H9 (cell line): ENCODE data around the gene SPINK13. TPM values are rescaled to one million over a fixed set of nuclear protein-coding genes. Genes with fewer than 3 reads are reported as not detected.

Source experiments
- DNase-seq: peaks from one replicate; pipeline ENCODE4 v3.0.0-alpha.2; 2017
- H2AFZ ChIP-seq: one replicate; pipeline ENCODE4 v1.6.1; 2013; ENCODE audit warnings: mild to moderate bottlenecking, low read length, control low read depth, moderate library complexity
- H2AK5ac ChIP-seq: 2 replicates; pipeline ENCODE4 v1.6.1; 2013; ENCODE audit warnings: low read length, control low read depth, mixed read lengths; ENCODE audit not compliant: insufficient read length
- H2BK120ac ChIP-seq: one replicate; pipeline ENCODE4 v1.6.1; 2013; ENCODE audit warnings: low read depth, mild to moderate bottlenecking, low read length, control low read depth, inconsistent platforms; ENCODE audit not compliant: poor library complexity, severe bottlenecking
- H2BK12ac ChIP-seq: 2 replicates; pipeline ENCODE4 v1.6.1; 2013; ENCODE audit warnings: low read length, control low read depth, mixed read lengths, low read depth; ENCODE audit not compliant: insufficient read length
- H2BK15ac ChIP-seq: 2 replicates; pipeline ENCODE4 v1.6.1; 2013; ENCODE audit warnings: low read depth, low read length, control low read depth
- H2BK20ac ChIP-seq: one replicate; pipeline ENCODE4 v1.6.1; 2013; ENCODE audit warnings: low read depth, mild to moderate bottlenecking, low read length, control low read depth, inconsistent platforms; ENCODE audit not compliant: poor library complexity, severe bottlenecking
- H2BK5ac ChIP-seq: 2 replicates; pipeline ENCODE4 v1.6.1; 2013; ENCODE audit warnings: low read length, control low read depth, mixed read lengths; ENCODE audit not compliant: insufficient read length
- H3K14ac ChIP-seq: 2 replicates; pipeline ENCODE4 v1.6.1; 2013; ENCODE audit warnings: low read length, control low read depth; ENCODE audit not compliant: insufficient read depth
- H3K18ac ChIP-seq: 2 replicates; pipeline ENCODE4 v1.6.1; 2013; ENCODE audit warnings: low read depth, mild to moderate bottlenecking, mixed read lengths, low read length, control low read depth; ENCODE audit not compliant: insufficient read length
- H3K23ac ChIP-seq: 2 replicates; pipeline ENCODE4 v1.6.1; 2013; ENCODE audit warnings: low read length, control low read depth, mixed read lengths, low read depth; ENCODE audit not compliant: insufficient read length
- H3K23me2 ChIP-seq: 2 replicates; pipeline ENCODE4 v1.6.1; 2013; ENCODE audit warnings: low read depth, mild to moderate bottlenecking, mixed read lengths, low read length, control low read depth; ENCODE audit not compliant: insufficient read length, poor library complexity, severe bottlenecking
- H3K27ac ChIP-seq: 2 replicates; pipeline ENCODE4 v1.5.1; 2013; ENCODE audit warnings: low read length, control low read depth, mixed read lengths, low read depth; ENCODE audit not compliant: insufficient read length
- H3K27me3 ChIP-seq: 2 replicates; pipeline ENCODE4 v1.6.1; 2013; ENCODE audit warnings: low read length, control low read depth, inconsistent platforms; ENCODE audit not compliant: insufficient read depth
- H3K4ac ChIP-seq: 2 replicates; pipeline ENCODE4 v1.6.1; 2013; ENCODE audit warnings: low read depth, mild to moderate bottlenecking, control low read depth, inconsistent platforms, low read length, moderate library complexity
- H3K4me1 ChIP-seq: 2 replicates; pipeline ENCODE4 v1.6.1; 2013; ENCODE audit warnings: low read length, control low read depth, inconsistent platforms; ENCODE audit not compliant: insufficient read depth
- H3K4me2 ChIP-seq: 2 replicates; pipeline ENCODE4 v1.6.1; 2013; ENCODE audit warnings: low read length, control low read depth, mixed read lengths; ENCODE audit not compliant: insufficient read length, insufficient read depth
- H3K56ac ChIP-seq: 2 replicates; pipeline ENCODE4 v1.6.1; 2013; ENCODE audit warnings: low read depth, mild to moderate bottlenecking, mixed read lengths, low read length, control low read depth; ENCODE audit not compliant: insufficient read length
- H3K79me1 ChIP-seq: 2 replicates; pipeline ENCODE4 v1.6.1; 2013; ENCODE audit warnings: low read depth, mild to moderate bottlenecking, moderate library complexity, low read length, control low read depth, inconsistent platforms; ENCODE audit not compliant: insufficient read depth, poor library complexity, severe bottlenecking
- H3K79me2 ChIP-seq: 2 replicates; pipeline ENCODE4 v1.6.1; 2013; ENCODE audit warnings: low read length, control low read depth, inconsistent platforms; ENCODE audit not compliant: insufficient read depth
- H3K9ac ChIP-seq: 2 replicates; pipeline ENCODE4 v1.6.1; 2013; ENCODE audit warnings: low read length, control low read depth, mixed read lengths; ENCODE audit not compliant: insufficient read length; ENCODE audit errors: extremely low read depth
- H3K9me3 ChIP-seq: one replicate; pipeline ENCODE4 v1.6.1; 2013; ENCODE audit warnings: low read depth, low read length, inconsistent platforms; ENCODE audit not compliant: control insufficient read depth
- H3T11ph ChIP-seq: one replicate; pipeline ENCODE4 v1.6.1; 2013; ENCODE audit warnings: mild to moderate bottlenecking, low read length, control low read depth, inconsistent platforms
- H4K20me1 ChIP-seq: one replicate; pipeline ENCODE4 v1.6.1; 2013; ENCODE audit not compliant: control insufficient read depth, insufficient read length, insufficient read depth
- H4K5ac ChIP-seq: 2 replicates; pipeline ENCODE4 v1.6.1; 2013; ENCODE audit warnings: low read depth, mild to moderate bottlenecking, mixed read lengths, low read length, control low read depth; ENCODE audit not compliant: insufficient read length
- H4K8ac ChIP-seq: replicated peaks from 2 replicates; pipeline ENCODE4 v1.6.1; 2013; ENCODE audit warnings: low read length, control low read depth, mixed read lengths, low read depth; ENCODE audit not compliant: insufficient read length
- H4K91ac ChIP-seq: 2 replicates; pipeline ENCODE4 v1.6.1; 2013; ENCODE audit warnings: low read depth, mild to moderate bottlenecking, moderate library complexity, mixed read lengths, low read length, control low read depth; ENCODE audit not compliant: insufficient read length
- H3K27ac Mint-ChIP-seq, 3 experiments: 2 replicates in 2 of 3; 3 replicates in 1 of 3; pipeline ENCODE4 v1.8.0; 2020 to 2021; ENCODE audit warnings: mixed read lengths in 3 of 3, mild to moderate bottlenecking in 1 of 3, moderate library complexity in 1 of 3
- H3K27me3 Mint-ChIP-seq: 2 replicates; pipeline ENCODE4 v1.8.0; 2021; ENCODE audit warnings: low read depth, mild to moderate bottlenecking, moderate library complexity, mixed read lengths
- H3K36me3 Mint-ChIP-seq, 3 experiments: 2 replicates in 2 of 3; 3 replicates in 1 of 3; pipeline ENCODE4 v1.8.0; 2020 to 2021; ENCODE audit warnings: low read depth in 3 of 3, mixed read lengths in 3 of 3; ENCODE audit not compliant: insufficient read depth in 1 of 3
- H3K4me1 Mint-ChIP-seq, 2 experiments: 2 replicates each; pipeline ENCODE4 v1.8.0; 2020; ENCODE audit warnings: mixed read lengths in 2 of 2
- H3K4me3 Mint-ChIP-seq, 2 experiments: 2 replicates in 1 of 2; 3 replicates in 1 of 2; pipeline ENCODE4 v1.8.0; 2020 to 2021; ENCODE audit warnings: mild to moderate bottlenecking in 2 of 2, mixed read lengths in 2 of 2, moderate library complexity in 1 of 2
- H3K9me3 Mint-ChIP-seq, 2 experiments: 2 replicates in 1 of 2; 3 replicates in 1 of 2; pipeline ENCODE4 v1.8.0; 2020; ENCODE audit warnings: mild to moderate bottlenecking in 2 of 2, mixed read lengths in 2 of 2, moderate library complexity in 1 of 2
- CTCF ChIP-seq: fragments of 200-600 bp; sonication (generic); conservative IDR thresholded peaks from 3 replicates; pipeline ENCODE4 v1.8.0; 2021; ENCODE audit warnings: antibody characterized with exemption, mild to moderate bottlenecking
- WGBS: extraction: QIAGEN DNeasy Blood & Tissue Kit; methylation state at CpG from one replicate; pipeline ENCODE4 v1.1.7; 2013; ENCODE audit warnings: missing lambda C conversion rate, low lambda C conversion rate, mixed read lengths; ENCODE audit not compliant: insufficient read length; ENCODE audit errors: extremely low coverage; 5-methylcytosine and 5-hydroxymethylcytosine counted together
- total RNA-seq: library from RNA; stranded (reverse); gene quantifications from 2 replicates; pipeline ENCODE4 v1.2.1, GENCODE V29; 2021

The SPINK13 gene
- total RNA-seq, 1 experiment from 2014 or later = not detected

GRCh38 chr5:148306446-148306845, 37.9 kb downstream of the SPINK13 start:
- H3K9me3 ChIP-seq = no peaks in the 10 kb centered on the region
- WGBS = no CpG with 5 or more reads among the region's 1 CpG
- H3K23me2 ChIP-seq = no peaks in the 10 kb centered on the region
- H3K79me1 ChIP-seq = no peaks in the 10 kb centered on the region
- 0 out of 3 replicates have a peak, but pooled peaks have one; percentile 11 for TF ChIP-seq CTCF
- no peak overlapping the region for H3K18ac ChIP-seq
- H3K27me3 ChIP-seq = no peaks in the 10 kb centered on the region
- H3K23ac ChIP-seq = no peak overlapping the region
- H4K5ac ChIP-seq = no peak overlapping the region
- H3K56ac ChIP-seq = no peak overlapping the region
- no peak overlapping the region for H2BK5ac ChIP-seq
- DNase-seq = no peak
- no peak overlapping the region for H3T11ph ChIP-seq
- Mint-ChIP-seq H3K4me1 (peaks cover 2 to 3% of the 10 kb centered on the region in 2 experiments; a peak in 1 of 4 replicates), H3K4me3 (no peak overlapping the region), H3K27ac (no peak overlapping the region; a peak in 1 of 7 replicates), H3K36me3 (peaks cover 0 to 2% (median 0%) of the 10 kb centered on the region in 3 experiments; a peak in 2 of 7 replicates), H3K9me3 (peaks cover 4 to 16% of the 10 kb centered on the region in 2 experiments), H3K27me3 (peaks cover 8% of the 10 kb centered on the region)
- no peak overlapping the region for H3K4ac ChIP-seq
- H4K20me1 ChIP-seq = no peaks in the 10 kb centered on the region
- H3K27ac ChIP-seq = no peak overlapping the region
- H3K14ac ChIP-seq = no peak overlapping the region
- no peak overlapping the region for H2BK120ac ChIP-seq
- no peak overlapping the region for H3K4me2 ChIP-seq
- H4K8ac ChIP-seq = no peak overlapping the region
- no peaks in the 10 kb centered on the region for H3K79me2 ChIP-seq
- no peak overlapping the region for H2BK20ac ChIP-seq
- no peaks in the 10 kb centered on the region for H3K4me1 ChIP-seq
- no peak overlapping the region for H3K9ac ChIP-seq
- H2BK12ac ChIP-seq = no peak overlapping the region
- no peak overlapping the region for H2AFZ ChIP-seq
- H4K91ac ChIP-seq = no peak overlapping the region
- H2AK5ac ChIP-seq = no peak overlapping the region
- H2BK15ac ChIP-seq = no peak overlapping the region
